Kidney epithelial cell (primary cell): ENCODE results near the gene ADM2. TPM values are rescaled to one million over a fixed set of nuclear protein-coding genes. Genes with fewer than 3 reads are reported as not detected.

Source experiments
- DNase-seq: peaks from one replicate; pipeline ENCODE4 v3.0.0-alpha.2; 2010; ENCODE audit warnings: low read depth
- H3K27me3 ChIP-seq: 2 replicates; pipeline ENCODE4 v1.6.0; 2011; ENCODE audit warnings: low read length; ENCODE audit not compliant: control insufficient read depth, insufficient read depth
- H3K36me3 ChIP-seq: 2 replicates; pipeline ENCODE4 v1.5.1; 2011; ENCODE audit warnings: low read length; ENCODE audit not compliant: control insufficient read depth, insufficient read depth
- H3K4me3 ChIP-seq: 2 replicates; pipeline ENCODE4 v1.5.1; 2011; ENCODE audit warnings: low read depth, mild to moderate bottlenecking, control low read depth, low read length
- CTCF ChIP-seq: IDR thresholded peaks from 2 replicates; pipeline ENCODE4 v1.5.1; 2011; ENCODE audit warnings: mild to moderate bottlenecking, moderate library complexity, low read length, control low read depth, inconsistent platforms; ENCODE audit not compliant: insufficient read depth, poor library complexity, severe bottlenecking
- total RNA-seq: library from RNA; depleted of rRNA; stranded (reverse); fragments of >200 nt; gene quantifications from 2 replicates; pipeline ENCODE4 v1.2.3, GENCODE V29; 2015

ADM2 gene
- total RNA-seq, 1 donor from 2014 or later: 27.3 TPM

DNA sequence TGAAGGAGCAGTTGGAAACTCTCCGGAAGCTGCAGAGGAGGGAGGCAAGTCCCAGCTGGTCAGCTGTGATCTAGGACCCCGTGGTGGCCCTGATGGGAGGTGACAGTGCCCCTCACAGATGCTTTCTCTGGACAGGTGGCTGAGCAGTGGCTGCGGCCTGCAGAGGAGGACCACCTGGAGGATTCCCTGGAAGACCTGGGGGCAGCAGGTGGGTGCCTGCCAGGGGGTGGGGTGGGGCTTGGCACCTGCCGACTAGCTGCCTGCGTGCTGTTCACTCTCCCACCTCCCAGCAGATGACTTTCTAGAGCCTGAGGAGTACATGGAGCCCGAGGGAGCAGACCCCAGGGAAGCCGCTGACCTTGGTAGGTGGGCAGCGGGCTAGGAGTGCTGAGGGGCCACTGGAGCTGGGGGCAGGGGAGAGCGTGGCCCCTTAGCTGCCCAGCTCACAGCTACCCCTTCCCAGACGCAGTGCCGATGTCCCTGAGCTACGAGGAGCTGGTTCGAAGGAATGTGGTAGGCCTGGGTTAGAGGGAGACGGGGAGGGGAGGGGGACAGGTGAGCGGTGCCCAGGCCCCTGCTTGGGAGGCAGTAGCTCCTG, 41.0 kb downstream of the ADM2 start:
- no peak for TF ChIP-seq CTCF
- DNase-seq: no peak
- Histone ChIP-seq H3K4me3 (no peak overlapping the region), H3K27me3 (no peaks in the 10 kb centered on the region), H3K36me3 (peaks cover 4% of the 10 kb centered on the region)

DNA sequence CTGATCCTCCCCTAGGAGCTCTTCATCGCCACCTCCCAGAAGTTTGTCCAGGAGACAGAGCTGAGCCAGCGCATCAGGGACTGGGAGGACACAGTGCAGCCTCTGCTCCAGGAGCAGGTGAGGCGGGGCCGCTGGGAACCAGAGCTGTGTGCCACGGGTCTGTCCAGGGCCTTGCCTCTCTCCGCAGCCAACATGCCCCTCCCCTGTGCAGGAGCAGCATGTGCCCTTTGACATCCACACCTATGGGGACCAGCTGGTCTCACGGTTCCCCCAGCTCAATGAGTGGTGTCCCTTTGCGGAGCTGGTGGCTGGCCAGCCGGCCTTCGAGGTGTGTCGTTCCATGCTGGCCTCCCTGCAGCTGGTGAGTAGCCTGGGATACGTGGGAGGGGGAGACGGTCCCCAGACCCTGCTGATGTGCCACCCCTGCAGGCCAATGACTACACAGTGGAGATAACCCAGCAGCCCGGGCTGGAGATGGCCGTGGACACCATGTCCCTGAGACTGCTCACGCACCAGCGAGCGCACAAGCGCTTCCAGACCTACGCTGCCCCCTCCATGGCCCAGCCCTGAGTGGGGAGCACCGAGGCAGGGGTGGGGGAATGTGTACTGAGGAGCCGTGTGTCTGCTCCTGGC, 41.6 kb downstream of the ADM2 start:
- H3K4me3 ChIP-seq: no peak overlapping the region
- TF ChIP-seq CTCF: no peak
- no peaks in the 10 kb centered on the region for H3K27me3 ChIP-seq
- H3K36me3 ChIP-seq: peaks cover 4% of the 10 kb centered on the region
- DNase-seq: no peak

DNA sequence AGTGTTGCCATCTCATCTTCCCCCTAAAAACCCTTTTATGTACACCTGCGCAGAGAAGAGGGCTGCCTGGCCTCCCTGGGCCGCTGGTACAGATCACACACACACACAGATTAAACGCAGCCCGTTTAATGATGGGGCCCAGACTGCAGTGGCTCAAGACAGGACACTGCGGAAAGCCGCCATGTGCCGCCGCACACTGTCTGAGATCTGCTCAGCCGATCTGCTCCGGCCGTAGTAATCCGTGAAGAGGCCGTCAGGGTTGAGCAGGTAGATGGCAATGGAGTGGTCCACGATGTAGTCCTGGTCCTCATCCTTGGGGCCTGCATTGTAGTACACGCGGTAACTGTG, 42.1 kb downstream of the ADM2 start:
- no peaks in the 10 kb centered on the region for H3K27me3 ChIP-seq
- H3K36me3 ChIP-seq: peaks cover 4% of the 10 kb centered on the region
- no peak for TF ChIP-seq CTCF
- no peak for DNase-seq
- H3K4me3 ChIP-seq: no peak overlapping the region

GRCh38 chr22:50523806-50524675, 42.7 kb downstream of the ADM2 start:
- H3K36me3 ChIP-seq: peaks cover 4% of the 10 kb centered on the region
- no peak for DNase-seq
- no peaks in the 10 kb centered on the region for H3K27me3 ChIP-seq
- peak overlapping the region; percentile 53 for H3K4me3 ChIP-seq
- no peak for TF ChIP-seq CTCF

DNA sequence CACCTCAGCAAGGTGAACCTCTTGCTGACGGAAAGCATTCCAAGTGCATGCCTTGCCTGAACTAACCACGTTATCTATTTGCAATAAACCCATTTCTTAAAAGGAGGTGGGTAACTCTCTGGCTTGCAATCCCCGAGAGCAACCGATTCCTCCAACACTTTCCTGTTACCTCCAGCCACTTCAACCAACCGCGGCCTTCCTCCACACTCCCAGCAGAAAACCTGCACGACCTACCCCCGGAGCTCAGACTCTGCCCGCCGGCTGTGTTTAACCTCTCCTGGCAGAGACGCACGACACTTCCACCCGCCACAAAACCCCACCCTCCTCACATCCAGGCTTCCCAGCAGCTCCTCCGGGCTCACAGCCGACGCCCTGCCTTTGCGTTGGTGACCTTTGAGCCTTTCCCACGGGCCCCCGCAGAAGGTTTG, 43.3 kb downstream of the ADM2 start:
- Histone ChIP-seq H3K36me3 (peaks cover 4% of the 10 kb centered on the region), H3K4me3 (peak overlapping the region; percentile 53), H3K27me3 (no peaks in the 10 kb centered on the region)
- no peak for DNase-seq
- TF ChIP-seq CTCF: no peak
